ENCODE data around the gene AOPEP. TPM values are rescaled to one million over a fixed set of nuclear protein-coding genes. Genes with fewer than 3 reads are reported as not detected.

AOPEP gene
- total and polyA plus RNA-seq, 2 of the 13 experiments (the other 11 are each of a cell fraction or from before 2014, with no cell fraction given), result 22.2 to 41.6 TPM

GRCh38 chr9:94991961-94992907 is 265.7 kb downstream of the AOPEP start (continued):
- TF ChIP-seq MLXIP (CRISPR knock-in tag; IDR thresholded peaks at IDR 0.05; ENCODE audit: borderline replicate concordance), result no peak
- TF ChIP-seq ZNF563 (CRISPR knock-in tag; IDR thresholded peaks at IDR 0.05), result no peak
- TF ChIP-seq CHD2 (IDR thresholded peaks at IDR 0.05; ENCODE audit: low read depth, low read length), result no peak
- no peak for TF ChIP-seq HMG20B (CRISPR knock-in tag; conservative IDR thresholded peaks at IDR 0.05)
- no peak for TF ChIP-seq ZSCAN25 (CRISPR knock-in tag; IDR thresholded peaks at IDR 0.05)
- peak; percentile 58; the same call in 1 of the 2 replicates for TF ChIP-seq ZBTB26 (CRISPR knock-in tag; IDR thresholded peaks at IDR 0.05; ENCODE audit: borderline replicate concordance)
- no peak for TF ChIP-seq SMAD3 (CRISPR knock-in tag; IDR thresholded peaks at IDR 0.05)
- TF ChIP-seq E2F1 (CRISPR knock-in tag; IDR thresholded peaks at IDR 0.05), result no peak
- no peak for TF ChIP-seq ZIK1 (CRISPR knock-in tag; IDR thresholded peaks at IDR 0.05; ENCODE audit: borderline replicate concordance, low read depth)
- TF ChIP-seq ZNF670 (CRISPR knock-in tag; IDR thresholded peaks at IDR 0.05; ENCODE audit: borderline replicate concordance), result no peak
- no peak for TF ChIP-seq ARHGAP35 (CRISPR knock-in tag; IDR thresholded peaks at IDR 0.05; ENCODE audit: borderline replicate concordance)
- no peak for TF ChIP-seq ZBTB4 (CRISPR knock-in tag; IDR thresholded peaks at IDR 0.05; ENCODE audit: borderline replicate concordance)
- TF ChIP-seq RXRB (CRISPR knock-in tag; IDR thresholded peaks at IDR 0.05; ENCODE audit: borderline replicate concordance), result peak; percentile 89
- TF ChIP-seq ZFY (CRISPR knock-in tag; IDR thresholded peaks at IDR 0.05), result peak; percentile 50
- TF ChIP-seq HNF4A (CRISPR knock-in tag; IDR thresholded peaks at IDR 0.05), result peak; percentile 88
- TF ChIP-seq DNMT1 (CRISPR knock-in tag; IDR thresholded peaks at IDR 0.05), result no peak
- no peak for TF ChIP-seq ZNF777 (CRISPR knock-in tag; IDR thresholded peaks at IDR 0.05)
- TF ChIP-seq ZNF256 (CRISPR knock-in tag; conservative IDR thresholded peaks at IDR 0.05), result no peak
- TF ChIP-seq PBX3 (CRISPR knock-in tag; IDR thresholded peaks at IDR 0.05; ENCODE audit: borderline replicate concordance), result no peak
